Measurements from ENCODE around the gene ZNF644.

ZNF644 gene

GRCh38 chr1:91022518-91022929, 689 bp upstream of the ZNF644 start:
- in situ Hi-C loops (cut with MboI; ENCODE audit: low pct_unique_long_range_greater_than_20kb, low sequenced_read_pairs, unreplicated experiment): no loop called here
- no peak for TF ChIP-seq CTCF (IDR thresholded peaks at IDR 0.05; ENCODE audit: extremely low read depth, insufficient read depth, missing control alignments)
- peak; percentile 29 for DNase-seq (ENCODE audit: low spot score)

GRCh38 chr1:91020967-91021685, 709 bp downstream of the ZNF644 start:
- TF ChIP-seq CTCF (IDR thresholded peaks at IDR 0.05; ENCODE audit: extremely low read depth, insufficient read depth, missing control alignments): no peak
- in situ Hi-C loops (cut with MboI; ENCODE audit: low pct_unique_long_range_greater_than_20kb, low sequenced_read_pairs, unreplicated experiment): no loop called here
- peak; percentile 74 for DNase-seq (ENCODE audit: low spot score)

- no peak for TF ChIP-seq CTCF (IDR thresholded peaks at IDR 0.05; ENCODE audit: extremely low read depth, insufficient read depth, missing control alignments)
- in situ Hi-C loops (cut with MboI; ENCODE audit: low pct_unique_long_range_greater_than_20kb, low sequenced_read_pairs, unreplicated experiment): no loop called here
- no peak for DNase-seq (ENCODE audit: low spot score)
Measured at GRCh38 chr1:91020486-91020885, 1.3 kb downstream of the ZNF644 start.

- peak; percentile 45 for TF ChIP-seq CTCF (IDR thresholded peaks at IDR 0.05; ENCODE audit: extremely low read depth, insufficient read depth, missing control alignments)
- DNase-seq (ENCODE audit: low spot score): peak; percentile 19
- in situ Hi-C loops (cut with MboI; ENCODE audit: low pct_unique_long_range_greater_than_20kb, low sequenced_read_pairs, unreplicated experiment): no loop called here
Measured at GRCh38 chr1:91018006-91018405, 3.8 kb downstream of the ZNF644 start.

GRCh38 chr1:91015794-91016550, 5.9 kb downstream of the ZNF644 start:
- DNase-seq (ENCODE audit: low spot score): no peak
- no peak for TF ChIP-seq CTCF (IDR thresholded peaks at IDR 0.05; ENCODE audit: extremely low read depth, insufficient read depth, missing control alignments)
- in situ Hi-C loops (cut with MboI; ENCODE audit: low pct_unique_long_range_greater_than_20kb, low sequenced_read_pairs, unreplicated experiment): no loop called here

GRCh38 chr1:91015358-91015780, 6.5 kb downstream of the ZNF644 start:
- TF ChIP-seq CTCF (IDR thresholded peaks at IDR 0.05; ENCODE audit: extremely low read depth, insufficient read depth, missing control alignments): no peak
- DNase-seq (ENCODE audit: low spot score): no peak
- in situ Hi-C loops (cut with MboI; ENCODE audit: low pct_unique_long_range_greater_than_20kb, low sequenced_read_pairs, unreplicated experiment): no loop called here
